Urinary bladder (tissue), 4 donors: ENCODE data around the gene DYSF. TPM values are rescaled to one million over a fixed set of nuclear protein-coding genes. Genes with fewer than 3 reads are reported as not detected.

Source experiments
- DNase-seq: peaks from one replicate; pipeline ENCODE4 v3.0.0-alpha.2; 2015; ENCODE audit errors: extremely low spot score
- H3K27ac ChIP-seq: one replicate; pipeline ENCODE4 v1.5.1; 2013; ENCODE audit warnings: low read depth, mild to moderate bottlenecking, moderate library complexity
- H3K36me3 ChIP-seq: one replicate; pipeline ENCODE4 v1.6.1; 2013; ENCODE audit warnings: mild to moderate bottlenecking, moderate library complexity; ENCODE audit not compliant: insufficient read depth
- H3K4me1 ChIP-seq: one replicate; pipeline ENCODE4 v1.6.1; 2013; ENCODE audit warnings: mild to moderate bottlenecking, moderate library complexity; ENCODE audit not compliant: insufficient read depth
- H3K4me3 ChIP-seq: one replicate; pipeline ENCODE4 v1.5.1; 2013; ENCODE audit warnings: low read depth, low read length
- WGBS: extraction: QIAGEN DNeasy Blood & Tissue Kit; methylation state at CpG from one replicate; pipeline ENCODE4 v1.1.7; 2013; 5-methylcytosine and 5-hydroxymethylcytosine counted together
- polyA plus RNA-seq: library from polyadenylated mRNA; stranded (reverse); fragments of 200-250 nt; gene quantifications from one replicate; pipeline ENCODE4 v1.2.3, GENCODE V29; 2013
- total RNA-seq: library from RNA; depleted of rRNA; stranded (reverse); fragments of >200 nt; gene quantifications from one replicate; pipeline ENCODE4 v1.2.3, GENCODE V29; 2014
- donor health status: healthy with polysubstance abuse.
- donor health status: healthy.

The DYSF gene
- total and polyA plus RNA-seq, 2 donors = 19.0 to 22.9 TPM

DNA sequence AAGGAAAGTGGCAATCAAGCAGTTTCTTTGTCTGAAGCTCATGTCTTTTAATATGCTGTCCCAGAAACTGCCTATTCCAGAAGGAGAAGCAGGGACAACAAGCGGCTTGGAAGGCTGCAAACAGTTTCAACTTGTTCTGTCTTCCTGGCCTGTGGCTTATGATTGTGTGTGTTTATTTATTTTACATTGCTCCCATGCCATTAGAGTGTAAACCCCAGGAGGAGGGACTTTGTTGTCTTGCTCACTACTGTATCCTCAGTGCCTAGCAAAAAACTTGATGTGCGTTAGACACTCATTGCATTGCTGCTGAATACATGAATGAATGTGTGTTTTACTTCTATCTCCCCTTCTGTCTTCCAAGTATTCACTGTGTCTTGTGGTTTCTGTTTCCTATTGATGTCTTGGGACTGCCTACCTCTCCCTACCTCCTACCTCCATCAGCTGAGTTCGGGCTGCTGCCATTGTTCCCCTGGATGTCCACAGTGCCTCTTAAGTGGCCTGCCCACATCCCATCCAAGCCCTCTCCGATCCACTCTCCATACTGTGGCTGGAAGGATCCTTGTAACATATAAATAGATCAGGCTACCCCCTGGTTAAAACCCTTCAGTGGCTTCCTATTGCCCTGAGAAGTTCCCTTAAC is 261.4 kb downstream of the DYSF start:
- H3K4me1 ChIP-seq = no peaks in the 10 kb centered on the region
- no peaks in the 10 kb centered on the region for H3K36me3 ChIP-seq
- 92% methylated on average over 4 of the region's 4 CpGs for WGBS
- H3K4me3 ChIP-seq = no peak overlapping the region
- H3K27ac ChIP-seq = no peak overlapping the region
- DNase-seq = no peak

DNA sequence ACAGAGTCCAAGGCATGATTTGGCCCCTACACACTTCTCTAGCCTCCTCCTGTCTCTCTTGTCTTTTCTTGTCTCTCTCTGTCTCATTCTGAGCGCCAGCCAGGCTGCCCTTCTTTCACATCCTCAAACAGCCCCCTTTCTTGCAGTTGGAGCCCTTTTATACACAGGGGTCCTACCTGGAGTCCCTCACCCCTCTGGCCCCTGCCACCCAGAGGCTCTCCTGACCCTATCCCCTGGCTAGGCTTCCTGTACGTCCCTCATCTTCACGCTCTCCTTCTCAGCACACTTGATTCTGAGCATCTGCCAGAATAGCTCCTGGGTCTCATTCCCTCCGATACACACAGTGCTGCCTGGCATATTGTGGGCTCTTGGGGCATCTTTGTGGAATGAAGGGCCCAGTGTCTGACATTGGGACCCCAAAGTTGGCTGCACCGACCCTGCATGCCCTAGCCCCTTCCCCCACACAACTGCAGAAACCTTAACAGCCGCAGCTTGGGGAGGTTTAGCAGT is 261.9 kb downstream of the DYSF start:
- H3K36me3 ChIP-seq = no peaks in the 10 kb centered on the region
- DNase-seq = no peak
- WGBS = 92% methylated on average over 6 of the region's 6 CpGs
- no peak overlapping the region for H3K4me3 ChIP-seq
- H3K4me1 ChIP-seq = no peaks in the 10 kb centered on the region
- H3K27ac ChIP-seq = no peak overlapping the region

- 95% methylated on average over 4 of the region's 4 CpGs for WGBS
- Histone ChIP-seq H3K36me3 (no peaks in the 10 kb centered on the region), H3K27ac (no peak overlapping the region), H3K4me1 (no peaks in the 10 kb centered on the region), H3K4me3 (no peak overlapping the region)
- DNase-seq = no peak
These were observed 262.8 kb downstream of the DYSF start for GRCh38 chr2:71715951-71716696.

GRCh38 chr2:71716697-71717624 is 263.6 kb downstream of the DYSF start:
- no peak overlapping the region for H3K27ac ChIP-seq
- 45% methylated on average over 17 of the region's 17 CpGs for whole genome bisulfite sequencing
- DNase-seq = no peak
- no peaks in the 10 kb centered on the region for H3K36me3 ChIP-seq
- no peak overlapping the region for H3K4me3 ChIP-seq
- H3K4me1 ChIP-seq = no peaks in the 10 kb centered on the region

DNA sequence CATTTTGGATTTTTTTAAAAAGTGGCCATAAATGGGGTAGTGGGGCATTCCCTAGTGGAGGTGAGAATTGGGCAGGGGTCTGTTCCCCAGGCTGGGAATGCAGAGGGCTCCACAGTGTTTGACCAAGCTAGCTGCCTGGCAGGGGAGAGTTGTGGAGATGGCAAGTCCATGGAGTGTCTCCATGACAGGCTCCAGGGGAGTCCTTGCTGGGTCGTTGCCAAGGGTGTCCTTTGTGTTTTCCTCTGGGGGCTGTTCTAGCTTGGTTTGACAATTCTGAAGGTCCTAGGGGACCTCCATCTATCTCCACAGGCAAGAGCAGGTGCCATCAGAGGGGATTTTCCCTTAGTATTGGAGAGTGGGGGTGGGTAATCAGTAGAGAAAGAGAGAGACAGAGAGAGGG is 265.3 kb downstream of the DYSF start:
- Histone ChIP-seq H3K4me1 (no peaks in the 10 kb centered on the region), H3K36me3 (no peaks in the 10 kb centered on the region), H3K27ac (no peak overlapping the region), H3K4me3 (no peak overlapping the region)
- 76% methylated on average over 1 of the region's 1 CpG for WGBS
- DNase-seq = no peak

GRCh38 chr2:71719520-71720282 is 266.3 kb downstream of the DYSF start:
- Histone ChIP-seq H3K4me3 (no peak overlapping the region), H3K27ac (no peak overlapping the region), H3K36me3 (no peaks in the 10 kb centered on the region), H3K4me1 (no peaks in the 10 kb centered on the region)
- 96% methylated on average over 5 of the region's 5 CpGs for WGBS
- DNase-seq = no peak

DNA sequence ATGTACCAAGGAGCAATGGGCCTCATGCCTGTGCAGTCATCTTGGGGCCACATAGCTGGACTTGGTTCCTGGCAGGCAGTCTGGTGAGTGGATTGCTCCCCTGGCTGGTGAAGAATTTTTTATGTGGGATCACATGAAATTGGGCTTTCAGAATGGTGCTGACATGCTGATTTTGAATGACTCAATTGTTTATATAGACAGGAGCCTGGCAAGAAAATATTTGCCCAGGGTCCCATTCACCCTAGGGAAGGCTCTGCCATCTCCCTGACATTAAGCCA is 266.9 kb downstream of the DYSF start:
- Histone ChIP-seq H3K4me1 (no peaks in the 10 kb centered on the region), H3K36me3 (no peaks in the 10 kb centered on the region), H3K27ac (no peak overlapping the region), H3K4me3 (no peak overlapping the region)
- no peak for DNase-seq

GRCh38 chr2:71720596-71721361 is 267.4 kb downstream of the DYSF start:
- Histone ChIP-seq H3K27ac (no peak overlapping the region), H3K4me1 (no peaks in the 10 kb centered on the region), H3K36me3 (no peaks in the 10 kb centered on the region), H3K4me3 (no peak overlapping the region)
- WGBS = 82% methylated on average over 4 of the region's 4 CpGs
- no peak for DNase-seq

- no peaks in the 10 kb centered on the region for H3K4me1 ChIP-seq
- no peak overlapping the region for H3K4me3 ChIP-seq
- 25% methylated on average over 1 of the region's 1 CpG for WGBS
- H3K36me3 ChIP-seq = no peaks in the 10 kb centered on the region
- DNase-seq = no peak
- no peak overlapping the region for H3K27ac ChIP-seq
These were observed 268.0 kb downstream of the DYSF start for GRCh38 chr2:71721362-71721665.

- DNase-seq = no peak
- Histone ChIP-seq H3K27ac (no peak overlapping the region), H3K36me3 (no peaks in the 10 kb centered on the region), H3K4me1 (no peaks in the 10 kb centered on the region), H3K4me3 (no peak overlapping the region)
- WGBS = 42% methylated on average over 2 of the region's 2 CpGs
These were observed 268.3 kb downstream of the DYSF start for GRCh38 chr2:71721669-71722068.

GRCh38 chr2:71722286-71722685 is 268.9 kb downstream of the DYSF start:
- 87% methylated on average over 1 of the region's 1 CpG for WGBS
- DNase-seq = no peak
- Histone ChIP-seq H3K36me3 (no peaks in the 10 kb centered on the region), H3K27ac (no peak overlapping the region), H3K4me3 (no peak overlapping the region), H3K4me1 (no peaks in the 10 kb centered on the region)

DNA sequence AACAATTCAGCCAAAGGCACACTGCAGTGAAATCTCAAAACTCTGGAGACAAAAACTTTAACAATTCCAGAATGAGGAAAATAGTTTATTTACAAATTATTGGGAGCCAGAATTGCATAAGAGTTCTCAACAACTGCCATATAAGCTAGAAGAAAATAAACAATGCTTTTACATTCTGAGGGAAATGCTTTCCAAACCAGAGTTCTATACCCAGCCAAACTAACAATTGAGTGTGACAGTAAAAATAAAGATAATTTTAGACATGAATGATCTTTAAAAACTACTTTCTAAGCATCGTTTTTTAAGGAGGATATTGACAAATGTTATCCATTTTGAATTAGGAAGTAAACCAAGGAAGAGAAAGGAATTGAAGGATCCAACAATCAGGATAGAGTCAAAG is 271.4 kb downstream of the DYSF start:
- Histone ChIP-seq H3K4me3 (no peak overlapping the region), H3K36me3 (no peaks in the 10 kb centered on the region), H3K4me1 (no peaks in the 10 kb centered on the region), H3K27ac (no peak overlapping the region)
- WGBS = 68% methylated on average over 1 of the region's 1 CpG
- no peak for DNase-seq

- H3K27ac ChIP-seq = no peak overlapping the region
- DNase-seq = no peak
- H3K4me3 ChIP-seq = no peak overlapping the region
- no peaks in the 10 kb centered on the region for H3K36me3 ChIP-seq
- no peaks in the 10 kb centered on the region for H3K4me1 ChIP-seq
These were observed 272.5 kb downstream of the DYSF start for GRCh38 chr2:71725836-71726235.
